ENCODE measurements around the gene CXCL10.

DNA sequence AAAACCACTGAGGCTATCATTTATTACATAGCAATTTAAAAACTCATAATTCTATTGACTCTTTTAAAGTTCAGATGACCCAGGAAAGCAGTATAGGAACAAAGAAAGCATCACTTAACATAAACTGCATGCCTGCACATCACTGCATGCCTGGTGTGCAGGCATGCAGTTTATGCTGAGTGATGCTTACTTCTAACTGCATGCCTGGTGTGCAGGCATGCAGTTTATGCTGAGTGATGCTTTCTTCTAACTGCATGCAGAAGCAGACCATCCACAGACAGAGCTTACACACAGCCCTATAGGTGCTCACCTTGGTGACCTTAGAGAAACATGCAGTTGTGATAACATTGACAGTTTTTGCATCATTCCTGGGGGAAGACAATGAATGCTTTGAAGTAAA is 49.5 kb downstream of the CXCL10 start:
- TF ChIP-seq, protein P1, sequence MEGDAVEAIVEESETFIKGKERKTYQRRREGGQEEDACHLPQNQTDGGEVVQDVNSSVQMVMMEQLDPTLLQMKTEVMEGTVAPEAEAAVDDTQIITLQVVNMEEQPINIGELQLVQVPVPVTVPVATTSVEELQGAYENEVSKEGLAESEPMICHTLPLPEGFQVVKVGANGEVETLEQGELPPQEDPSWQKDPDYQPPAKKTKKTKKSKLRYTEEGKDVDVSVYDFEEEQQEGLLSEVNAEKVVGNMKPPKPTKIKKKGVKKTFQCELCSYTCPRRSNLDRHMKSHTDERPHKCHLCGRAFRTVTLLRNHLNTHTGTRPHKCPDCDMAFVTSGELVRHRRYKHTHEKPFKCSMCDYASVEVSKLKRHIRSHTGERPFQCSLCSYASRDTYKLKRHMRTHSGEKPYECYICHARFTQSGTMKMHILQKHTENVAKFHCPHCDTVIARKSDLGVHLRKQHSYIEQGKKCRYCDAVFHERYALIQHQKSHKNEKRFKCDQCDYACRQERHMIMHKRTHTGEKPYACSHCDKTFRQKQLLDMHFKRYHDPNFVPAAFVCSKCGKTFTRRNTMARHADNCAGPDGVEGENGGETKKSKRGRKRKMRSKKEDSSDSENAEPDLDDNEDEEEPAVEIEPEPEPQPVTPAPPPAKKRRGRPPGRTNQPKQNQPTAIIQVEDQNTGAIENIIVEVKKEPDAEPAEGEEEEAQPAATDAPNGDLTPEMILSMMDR (IDR thresholded peaks at IDR 0.05): no peak
- TF ChIP-seq POLR2A (IDR thresholded peaks at IDR 0.05): no peak
